Midbrain (tissue), 1 donor: Measurements from ENCODE around the gene UBE2L3.
A peak's percentile ranks its signal among the peaks of the same experiment; 100 is the strongest.
"Not testable (repeated sequence)": the region's sequence is repeated elsewhere in the genome, so short reads cannot be mapped to it uniquely, and the experiment has no call there.

Experiments used
- DNase-seq: peaks from one replicate; lab custom pipeline; 2025; lab: John Stamatoyannopoulos, UW

UBE2L3 gene

DNA sequence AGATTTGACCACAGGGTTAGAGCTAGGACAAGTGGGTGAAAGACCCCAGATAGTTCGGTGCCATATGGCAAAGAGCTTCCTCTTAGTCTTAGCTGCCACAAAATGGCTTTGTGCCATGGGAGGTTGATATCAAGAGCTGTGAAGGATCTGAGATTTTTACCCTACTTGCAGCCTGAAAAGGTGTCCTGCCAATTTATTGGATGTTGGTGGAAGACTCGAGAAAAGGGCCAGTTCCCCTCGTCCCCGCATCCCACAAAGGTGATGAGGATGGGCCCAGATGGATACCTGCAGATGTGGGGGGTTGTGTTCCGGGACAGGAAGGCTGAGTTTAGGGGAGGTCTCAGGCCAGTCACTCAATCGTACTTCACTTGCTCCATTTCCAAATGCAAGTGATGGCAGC, 35.1 kb downstream of the UBE2L3 start:
- no peak for DNase-seq

- DNase-seq = no peak
These were observed 36.5 kb downstream of the UBE2L3 start for GRCh38 chr22:21603973-21604372.

DNA sequence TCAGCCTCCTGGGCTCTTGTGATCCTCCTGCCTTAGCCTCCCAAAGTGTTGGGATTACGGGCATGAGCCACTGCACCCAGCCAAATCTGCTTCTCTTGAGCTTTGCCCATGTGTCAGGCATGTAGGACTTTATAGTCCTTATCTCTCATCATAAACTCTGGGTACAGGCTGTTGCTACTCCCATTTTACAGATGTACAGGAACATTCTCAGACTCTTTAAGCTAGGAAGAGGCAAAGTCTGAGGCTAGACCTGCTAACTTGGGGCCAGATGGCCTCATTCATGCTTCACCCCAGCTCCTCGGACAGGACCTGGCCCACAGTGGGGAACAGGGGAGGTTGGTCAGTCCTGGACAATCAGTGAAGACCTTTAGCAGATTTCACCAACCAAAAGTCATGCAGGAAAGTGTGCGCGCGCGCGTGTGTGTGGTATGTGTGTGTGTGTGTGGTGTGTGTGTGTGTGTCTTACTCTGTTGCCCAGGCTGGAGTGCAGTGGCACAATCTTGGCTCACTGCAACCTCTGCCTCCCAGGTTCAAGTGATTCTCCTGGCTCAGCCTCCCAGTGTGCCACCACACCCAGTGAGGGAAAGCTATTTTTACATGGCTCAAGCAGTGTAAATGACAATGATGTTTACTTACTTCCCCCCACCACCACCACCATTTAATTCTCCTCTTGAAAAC, 38.5 kb downstream of the UBE2L3 start:
- no peak for DNase-seq

GRCh38 chr22:21606775-21607174, 39.3 kb downstream of the UBE2L3 start:
- DNase-seq = no peak

DNA sequence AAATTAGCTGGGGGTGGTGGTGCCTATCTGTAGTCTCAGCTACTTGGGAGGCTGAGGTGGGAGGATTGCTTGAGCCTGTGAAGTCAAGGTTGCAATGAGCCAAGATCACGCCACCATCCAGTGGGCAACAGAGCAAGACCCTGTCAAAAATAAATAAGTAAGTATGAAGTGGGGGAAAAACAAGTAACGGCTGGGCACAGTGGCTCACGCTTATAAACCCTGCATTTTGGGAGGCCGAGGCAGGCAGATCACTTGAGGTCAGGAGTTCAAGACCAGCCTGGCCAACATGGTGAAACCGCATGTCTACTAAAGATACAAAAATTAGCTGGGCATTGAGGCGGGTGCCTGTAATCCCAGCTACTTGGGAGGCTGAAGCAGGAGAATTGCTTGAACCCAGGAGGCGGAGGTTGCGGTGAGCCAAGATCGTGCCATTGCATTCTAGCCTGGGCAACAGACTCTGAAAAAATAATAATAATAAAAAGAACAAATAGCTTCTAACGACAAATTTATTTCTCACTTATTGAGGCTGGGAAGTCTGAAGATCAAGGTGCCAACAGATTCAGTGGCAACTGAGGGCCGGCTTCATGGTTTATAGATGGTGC, 42.1 kb downstream of the UBE2L3 start:
- DNase-seq = not testable (repeated sequence)

- no peak for DNase-seq
These were observed 43.9 kb downstream of the UBE2L3 start for GRCh38 chr22:21611210-21611977.

DNA sequence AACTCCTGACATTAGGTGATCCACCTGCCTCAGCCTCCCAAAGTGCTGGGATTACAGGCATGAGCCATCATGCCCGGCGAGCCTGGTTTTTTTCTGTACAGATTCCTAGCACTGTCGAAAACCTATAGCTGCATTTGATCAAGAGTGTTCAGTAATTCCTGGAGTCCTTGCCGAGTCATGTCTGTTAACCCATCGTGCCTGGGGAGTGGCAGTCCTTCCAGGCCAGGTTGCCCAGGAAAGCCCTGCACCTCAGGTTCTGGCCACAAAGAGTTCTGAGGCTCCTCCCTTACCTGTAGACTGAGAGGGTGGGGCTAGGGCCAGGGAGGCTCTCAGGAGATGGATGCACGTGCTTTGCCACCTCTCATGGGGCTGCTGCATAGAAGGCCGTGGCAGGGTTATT, 45.3 kb downstream of the UBE2L3 start:
- no peak for DNase-seq

DNA sequence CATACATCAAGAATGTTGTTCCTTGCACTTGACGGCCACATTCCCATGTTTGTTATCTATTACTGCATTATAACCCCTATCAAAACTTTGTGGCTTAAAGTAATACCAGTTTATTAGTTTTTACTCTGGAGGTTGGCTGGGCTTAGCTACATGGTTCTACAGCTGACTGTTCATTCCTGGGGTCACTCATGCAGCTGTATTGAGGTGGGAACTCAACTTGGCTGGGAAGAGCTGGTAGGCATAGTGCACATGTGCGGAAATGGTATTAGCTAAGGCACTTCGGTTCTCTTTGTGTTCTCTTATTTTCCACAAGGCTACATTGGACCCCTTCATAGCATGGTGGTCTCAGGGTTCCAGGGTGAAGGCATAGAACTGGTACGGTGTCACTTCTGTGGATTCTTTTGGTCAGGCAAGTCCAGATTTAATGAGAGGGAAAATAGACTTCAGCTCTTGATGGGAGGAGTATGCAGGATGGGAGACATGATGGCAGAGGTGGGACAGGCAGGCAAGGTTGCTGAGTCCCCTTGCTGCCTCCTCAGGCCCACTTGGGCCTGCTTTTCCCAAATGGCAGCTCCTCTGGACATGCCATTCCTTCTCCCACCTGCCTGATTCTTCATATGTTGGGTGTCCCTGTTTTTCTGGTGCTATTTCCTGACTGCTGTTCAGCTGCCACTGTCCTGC, 46.2 kb downstream of the UBE2L3 start:
- DNase-seq = no peak

- DNase-seq = no peak
These were observed 48.2 kb downstream of the UBE2L3 start for GRCh38 chr22:21615731-21616130.

DNA sequence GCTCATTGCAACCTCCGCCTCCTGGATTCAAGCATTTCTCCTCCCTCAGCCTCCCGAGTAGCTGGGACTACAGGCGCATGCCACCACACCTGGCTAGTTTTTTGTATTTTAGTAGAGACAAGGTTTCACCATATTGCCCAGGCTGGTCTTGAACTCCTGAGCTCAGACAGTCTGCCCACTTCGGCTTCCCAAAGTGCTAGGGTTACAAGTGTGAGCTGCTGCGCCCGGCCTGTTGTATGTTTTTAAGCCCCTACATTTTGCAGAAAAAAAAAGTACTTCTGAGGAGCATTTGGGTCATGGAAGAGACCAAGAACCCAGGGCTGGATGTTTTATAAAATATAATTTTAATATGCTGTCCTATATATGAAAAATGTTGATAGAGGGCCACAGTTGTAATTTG, 49.8 kb downstream of the UBE2L3 start:
- not testable (repeated sequence) for DNase-seq

- DNase-seq = no peak
These were observed 53.5 kb downstream of the UBE2L3 start for GRCh38 chr22:21621025-21621424.

- peak; percentile 38 for DNase-seq
These were observed 54.8 kb downstream of the UBE2L3 start for GRCh38 chr22:21622011-21622918.

- DNase-seq = peak; percentile 59
These were observed 55.6 kb downstream of the UBE2L3 start for GRCh38 chr22:21622919-21623647.

- peak; percentile 59 for DNase-seq
These were observed 56.1 kb downstream of the UBE2L3 start for GRCh38 chr22:21623648-21623970.

- DNase-seq = no peak
These were observed 56.8 kb downstream of the UBE2L3 start for GRCh38 chr22:21624120-21624879.

DNA sequence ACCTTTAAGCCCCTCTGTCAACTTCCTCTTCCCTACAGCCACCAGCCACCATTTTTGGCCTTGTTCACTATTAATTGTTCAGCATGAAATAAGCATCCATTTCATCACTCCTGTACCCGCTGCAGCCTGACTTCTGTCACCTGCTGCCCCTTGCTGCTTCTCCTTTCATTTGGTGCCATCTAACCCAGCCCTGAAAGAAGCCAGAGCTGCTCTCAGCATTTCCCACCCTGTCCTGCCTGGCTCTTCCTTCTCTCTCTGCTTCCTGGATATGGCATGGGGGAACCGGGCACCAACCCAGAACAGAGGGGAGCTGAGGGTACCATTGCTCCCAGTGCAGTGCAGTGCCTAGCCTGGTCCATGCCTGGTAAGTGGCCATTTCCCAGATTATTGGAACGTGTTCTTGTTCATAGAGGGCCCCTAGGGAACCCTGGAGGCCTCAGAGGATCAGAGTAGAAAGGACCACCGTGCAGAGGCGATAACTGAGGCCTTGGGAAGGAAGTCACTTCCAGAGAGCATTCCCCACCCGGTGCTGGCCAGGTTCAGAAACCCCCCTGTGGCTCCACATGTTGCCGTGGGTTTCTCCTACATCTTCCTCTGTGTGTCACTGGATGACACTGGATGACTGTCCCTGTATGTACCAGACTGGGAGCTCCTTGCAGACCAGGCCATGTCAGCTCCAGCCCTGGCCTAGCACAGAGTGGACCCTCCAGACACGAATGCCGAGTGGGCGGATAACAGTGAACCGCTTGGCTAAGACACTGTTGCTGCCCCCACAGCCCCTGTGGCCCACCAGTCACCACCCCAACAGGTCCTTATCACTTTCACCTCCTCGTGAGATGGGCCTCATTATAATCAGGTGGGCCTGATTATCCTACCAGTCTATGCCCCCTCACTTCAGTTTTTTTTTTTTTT, 57.6 kb downstream of the UBE2L3 start:
- no peak for DNase-seq

GRCh38 chr22:21626073-21626734, 58.7 kb downstream of the UBE2L3 start:
- DNase-seq = no peak

GRCh38 chr22:21626735-21627469, 59.4 kb downstream of the UBE2L3 start:
- no peak for DNase-seq
